Smooth muscle cell (in vitro differentiated cells): ENCODE results near the gene MDFIC. TPM values are rescaled to one million over a fixed set of nuclear protein-coding genes. Genes with fewer than 3 reads are reported as not detected.
A peak's percentile ranks its signal among the peaks of the same experiment; 100 is the strongest.

ENCODE experiments used
- DNase-seq: peaks from one replicate; lab custom pipeline; 2025; ENCODE audit not compliant: unreplicated experiment; lab: John Stamatoyannopoulos, UW
- H2AFZ ChIP-seq: fragments of 200-600 bp; sonication (generic); 2 replicates; pipeline ENCODE4 v1.6.0; 2016; ENCODE audit warnings: antibody characterized with exemption, low read depth, mild to moderate bottlenecking
- H3F3A ChIP-seq: fragments of 200-600 bp; sonication (generic); 2 replicates; pipeline ENCODE4 v1.6.0; 2017; ENCODE audit warnings: antibody characterized with exemption, low read depth
- H3K27ac ChIP-seq: fragments of 200-600 bp; sonication (generic); 2 replicates; pipeline ENCODE4 v1.5.1; 2016; ENCODE audit warnings: low read depth, mild to moderate bottlenecking
- H3K27me3 ChIP-seq: fragments of 200-600 bp; sonication (generic); 2 replicates; pipeline ENCODE4 v1.6.1; 2016; ENCODE audit warnings: low read depth, mild to moderate bottlenecking
- H3K36me3 ChIP-seq: fragments of 200-600 bp; sonication (generic); 2 replicates; pipeline ENCODE4 v1.5.1; 2016; ENCODE audit warnings: low read depth
- H3K4me1 ChIP-seq: fragments of 200-600 bp; sonication (generic); 2 replicates; pipeline ENCODE4 v1.5.1; 2016; ENCODE audit warnings: low read depth
- H3K4me2 ChIP-seq: fragments of 200-600 bp; sonication (generic); 2 replicates; pipeline ENCODE4 v1.6.0; 2016; ENCODE audit warnings: mild to moderate bottlenecking
- H3K4me3 ChIP-seq: fragments of 200-600 bp; sonication (generic); 2 replicates; pipeline ENCODE4 v1.5.1; 2016; ENCODE audit warnings: mild to moderate bottlenecking
- H3K79me2 ChIP-seq: fragments of 200-600 bp; sonication (generic); 2 replicates; pipeline ENCODE4 v1.6.0; 2016; ENCODE audit warnings: low read depth, mild to moderate bottlenecking
- H3K9ac ChIP-seq: fragments of 200-600 bp; sonication (generic); 2 replicates; pipeline ENCODE4 v1.6.0; 2016; ENCODE audit warnings: low read depth
- H3K9me3 ChIP-seq: fragments of 200-600 bp; sonication (generic); replicated peaks from 2 replicates; pipeline ENCODE4 v1.5.1; 2016; ENCODE audit warnings: low read depth
- H4K20me1 ChIP-seq: fragments of 200-600 bp; sonication (generic); 2 replicates; pipeline ENCODE4 v1.6.0; 2016; ENCODE audit warnings: low read depth
- CTCF ChIP-seq: fragments of 200-600 bp; sonication (generic); IDR thresholded peaks from 2 replicates; pipeline ENCODE4 v1.5.1; 2017; ENCODE audit warnings: borderline replicate concordance, mild to moderate bottlenecking, antibody characterized with exemption; ENCODE audit not compliant: insufficient read depth, poor library complexity, severe bottlenecking
- WGBS: methylation state at CpG from one replicate; pipeline ENCODE4 v1.1.7; 2016; ENCODE audit warnings: low lambda C conversion rate; 5-methylcytosine and 5-hydroxymethylcytosine counted together
- polyA plus RNA-seq: library from polyadenylated mRNA; unstranded; fragments of >200 nt; fragmentation: Nextera tagmentation; extraction: Ambion mirVana; gene quantifications from 2 replicates; pipeline ENCODE4 v1.2.1, GENCODE V29; 2016
- total RNA-seq: library from RNA; depleted of rRNA; stranded (reverse); fragments of >200 nt; gene quantifications from 2 replicates; pipeline ENCODE4 v1.2.3, GENCODE V29; 2014

MDFIC gene
- total and polyA plus RNA-seq, 2 experiments from 2014 or later, result 17.5 to 37.0 TPM

- Histone ChIP-seq H3K4me3 (no peak overlapping the region), H4K20me1 (no peaks in the 10 kb centered on the region), H3K9ac (no peak overlapping the region), H2AFZ (no peak overlapping the region), H3K27me3 (no peaks in the 10 kb centered on the region), H3F3A (peaks cover 7% of the 10 kb centered on the region), H3K9me3 (no peaks in the 10 kb centered on the region), H3K4me2 (no peak overlapping the region), H3K4me1 (no peaks in the 10 kb centered on the region), H3K27ac (peak overlapping the region; percentile 80), H3K79me2 (no peaks in the 10 kb centered on the region), H3K36me3 (no peaks in the 10 kb centered on the region)
- WGBS, result 93% methylated on average over 4 of the region's 4 CpGs
- no peak for TF ChIP-seq CTCF
- no peak for DNase-seq
Observed at GRCh38 chr7:114890561-114890960, 31.3 kb upstream of the MDFIC start.

- no peaks in the 10 kb centered on the region for H3K79me2 ChIP-seq
- H3K4me1 ChIP-seq, result peaks cover 8% of the 10 kb centered on the region
- no peaks in the 10 kb centered on the region for H3K36me3 ChIP-seq
- H3K4me2 ChIP-seq, result no peak overlapping the region
- no peaks in the 10 kb centered on the region for H4K20me1 ChIP-seq
- no peaks in the 10 kb centered on the region for H3K27me3 ChIP-seq
- no peaks in the 10 kb centered on the region for H3K9me3 ChIP-seq
- WGBS, result 73% methylated on average over 1 of the region's 1 CpG
- no peak overlapping the region for H2AFZ ChIP-seq
- no peak overlapping the region for H3K9ac ChIP-seq
- no peak for DNase-seq
- no peak overlapping the region for H3K4me3 ChIP-seq
- no peak for TF ChIP-seq CTCF
- H3K27ac ChIP-seq, result peak overlapping the region; percentile 71
- peaks cover 8% of the 10 kb centered on the region for H3F3A ChIP-seq
Observed at GRCh38 chr7:114900127-114900526, 21.8 kb upstream of the MDFIC start.

- Histone ChIP-seq H3K9ac (no peak overlapping the region), H3K4me3 (peak overlapping the region; percentile 3), H3K79me2 (no peaks in the 10 kb centered on the region), H2AFZ (no peak overlapping the region), H3K4me2 (peak overlapping the region; percentile 72), H3K9me3 (no peaks in the 10 kb centered on the region), H3K4me1 (peaks cover 8% of the 10 kb centered on the region), H4K20me1 (no peaks in the 10 kb centered on the region), H3K36me3 (no peaks in the 10 kb centered on the region), H3K27ac (peak overlapping the region; percentile 71), H3K27me3 (no peaks in the 10 kb centered on the region), H3F3A (peaks cover 8% of the 10 kb centered on the region)
- 4% methylated on average over 1 of the region's 1 CpG for WGBS
- no peak for DNase-seq
- TF ChIP-seq CTCF, result no peak
Observed at GRCh38 chr7:114901771-114902170, 20.1 kb upstream of the MDFIC start.

- no peak overlapping the region for H3K4me3 ChIP-seq
- no peaks in the 10 kb centered on the region for H3K36me3 ChIP-seq
- H4K20me1 ChIP-seq, result no peaks in the 10 kb centered on the region
- H3K4me1 ChIP-seq, result peaks cover 8% of the 10 kb centered on the region
- TF ChIP-seq CTCF, result no peak
- H3K79me2 ChIP-seq, result no peaks in the 10 kb centered on the region
- peaks cover 8% of the 10 kb centered on the region for H3F3A ChIP-seq
- no peaks in the 10 kb centered on the region for H3K9me3 ChIP-seq
- H3K4me2 ChIP-seq, result no peak overlapping the region
- H3K27me3 ChIP-seq, result no peaks in the 10 kb centered on the region
- 96% methylated on average over 2 of the region's 2 CpGs for WGBS
- peak overlapping the region; percentile 71 for H3K27ac ChIP-seq
- no peak for DNase-seq
- H2AFZ ChIP-seq, result no peak overlapping the region
- H3K9ac ChIP-seq, result no peak overlapping the region
Observed at GRCh38 chr7:114903131-114903530, 18.8 kb upstream of the MDFIC start.
